Measurements from ENCODE around the gene CDK15. TPM values are rescaled to one million over a fixed set of nuclear protein-coding genes. Genes with fewer than 3 reads are reported as not detected.
"Not testable (repeated sequence)": the region's sequence is repeated elsewhere in the genome, so short reads cannot be mapped to it uniquely, and the experiment has no call there.

Gene CDK15
- total RNA-seq, 1 donor from 2014 or later, result 2.3 TPM

- no peak overlapping the region for H3K4me3 ChIP-seq (ENCODE audit: low read depth, low read length)
- TF ChIP-seq CTCF (conservative IDR thresholded peaks at IDR 0.05; ENCODE audit: low read depth, low read length), result no peak
- DNase-seq (ENCODE audit: low read depth), result no peak
Measured at GRCh38 chr2:201809633-201810032, 3.3 kb downstream of the CDK15 start.

GRCh38 chr2:201810604-201811003 lies 4.3 kb downstream of the CDK15 start:
- H3K4me3 ChIP-seq (ENCODE audit: low read depth, low read length); DNase-seq (ENCODE audit: low read depth): not testable (repeated sequence)

- TF ChIP-seq CTCF (conservative IDR thresholded peaks at IDR 0.05; ENCODE audit: low read depth, low read length), result no peak
- no peak overlapping the region for H3K4me3 ChIP-seq (ENCODE audit: low read depth, low read length)
- no peak for DNase-seq (ENCODE audit: low read depth)
Measured at GRCh38 chr2:201813996-201814760, 7.8 kb downstream of the CDK15 start.

GRCh38 chr2:201816657-201817575 lies 10.6 kb downstream of the CDK15 start:
- no peak overlapping the region for H3K4me3 ChIP-seq (ENCODE audit: low read depth, low read length)
- no peak for TF ChIP-seq CTCF (conservative IDR thresholded peaks at IDR 0.05; ENCODE audit: low read depth, low read length)
- no peak for DNase-seq (ENCODE audit: low read depth)

- DNase-seq (ENCODE audit: low read depth), result no peak
- no peak for TF ChIP-seq CTCF (conservative IDR thresholded peaks at IDR 0.05; ENCODE audit: low read depth, low read length)
- no peak overlapping the region for H3K4me3 ChIP-seq (ENCODE audit: low read depth, low read length)
Measured at GRCh38 chr2:201820383-201821007, 14.2 kb downstream of the CDK15 start.

- no peak overlapping the region for H3K4me3 ChIP-seq (ENCODE audit: low read depth, low read length)
- DNase-seq (ENCODE audit: low read depth), result no peak
- TF ChIP-seq CTCF (conservative IDR thresholded peaks at IDR 0.05; ENCODE audit: low read depth, low read length), result no peak
Measured at GRCh38 chr2:201821080-201821479, 14.7 kb downstream of the CDK15 start.

GRCh38 chr2:201824212-201824611 lies 17.9 kb downstream of the CDK15 start:
- DNase-seq (ENCODE audit: low read depth), result no peak
- no peak for TF ChIP-seq CTCF (conservative IDR thresholded peaks at IDR 0.05; ENCODE audit: low read depth, low read length)
- no peak overlapping the region for H3K4me3 ChIP-seq (ENCODE audit: low read depth, low read length)
